HG02973 (cell line): ENCODE results near the gene TOR1B.
"Not testable (repeated sequence)": the region's sequence is repeated elsewhere in the genome, so short reads cannot be mapped to it uniquely, and the experiment has no call there.

Experiments
- ATAC-seq: cut with Tn5 transposase; IDR thresholded peaks from one replicate; pipeline ENCODE4 v1.9.1; 2021; ENCODE audit warnings: moderate library complexity; ENCODE audit not compliant: unreplicated experiment

TOR1B gene

DNA sequence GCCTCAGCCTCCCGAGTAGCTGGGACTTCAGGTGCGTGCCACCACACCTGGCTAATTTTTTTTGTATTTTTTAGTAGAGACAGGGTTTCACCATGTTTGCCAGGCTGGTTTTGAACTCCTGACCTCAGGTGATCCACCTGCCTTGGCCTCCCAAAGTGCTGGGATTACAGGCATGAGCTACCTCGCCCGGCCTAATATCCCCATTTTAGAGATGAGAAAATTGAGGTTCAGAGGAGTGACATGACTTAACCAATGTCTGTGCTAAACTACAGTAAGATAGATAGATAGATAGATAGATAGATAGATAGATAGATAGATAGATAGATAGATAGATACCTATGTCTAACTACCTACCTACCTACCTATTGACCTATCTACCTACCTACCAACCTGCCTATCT is 26.9 kb upstream of the TOR1B start:
- ATAC-seq, result not testable (repeated sequence)

DNA sequence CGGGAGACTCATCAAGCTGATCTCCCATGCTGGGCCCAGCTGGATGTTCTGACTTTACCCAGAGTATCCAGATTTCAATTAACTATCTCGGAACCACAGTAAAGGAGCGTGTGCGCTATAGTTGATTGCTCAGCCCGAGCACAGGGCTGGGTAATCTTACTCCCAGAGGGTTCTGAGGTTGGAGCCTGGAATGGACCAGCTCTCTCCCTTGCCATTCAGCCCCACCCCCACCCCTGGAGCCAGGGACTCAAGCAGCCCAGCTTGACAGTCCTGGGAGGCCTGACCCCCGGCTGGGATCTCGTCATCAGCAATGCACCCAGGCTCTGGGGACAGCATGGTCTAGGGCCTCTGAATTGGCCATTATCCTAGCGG is 26.4 kb upstream of the TOR1B start:
- ATAC-seq, result no peak

DNA sequence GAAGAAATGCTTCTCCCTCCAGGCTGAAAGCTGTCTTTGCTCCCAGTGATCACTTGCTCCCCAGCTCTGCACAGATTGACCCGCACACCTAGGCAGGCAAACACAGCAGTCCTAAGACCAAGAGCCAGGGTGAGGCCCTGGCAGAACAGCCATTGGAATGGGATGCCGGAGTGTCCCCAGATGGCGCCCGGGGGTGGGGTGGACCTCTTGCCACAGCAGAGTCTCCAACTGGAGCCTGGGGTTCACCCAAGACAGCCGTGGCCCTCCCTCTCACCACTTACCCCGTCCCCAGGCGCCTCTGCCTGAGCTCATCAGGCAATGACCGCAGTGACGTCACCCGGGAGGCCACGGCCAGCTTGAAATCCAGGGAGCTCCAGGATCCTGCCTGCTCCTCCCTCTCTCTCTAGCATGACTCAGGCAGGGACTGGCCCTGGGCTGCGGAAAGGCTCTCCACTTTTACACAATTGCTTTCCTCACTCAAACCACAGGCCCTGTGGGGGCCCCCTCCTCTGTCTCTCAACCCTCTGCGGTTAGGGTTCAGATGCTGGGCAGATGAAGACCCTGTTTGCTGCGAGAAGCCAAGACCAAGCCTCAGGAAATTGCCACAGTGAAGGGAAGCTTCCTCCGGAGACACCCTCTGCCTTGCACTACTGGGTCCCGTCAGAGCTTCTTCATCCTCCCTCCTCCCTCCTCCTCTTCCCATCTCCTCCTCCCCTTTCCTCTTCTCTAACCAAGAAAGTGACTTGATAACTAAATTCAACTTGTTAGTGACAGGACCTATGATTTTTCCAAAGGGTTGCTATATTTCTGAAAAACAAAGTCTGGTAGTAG is 25.8 kb upstream of the TOR1B start:
- ATAC-seq, result no peak

DNA sequence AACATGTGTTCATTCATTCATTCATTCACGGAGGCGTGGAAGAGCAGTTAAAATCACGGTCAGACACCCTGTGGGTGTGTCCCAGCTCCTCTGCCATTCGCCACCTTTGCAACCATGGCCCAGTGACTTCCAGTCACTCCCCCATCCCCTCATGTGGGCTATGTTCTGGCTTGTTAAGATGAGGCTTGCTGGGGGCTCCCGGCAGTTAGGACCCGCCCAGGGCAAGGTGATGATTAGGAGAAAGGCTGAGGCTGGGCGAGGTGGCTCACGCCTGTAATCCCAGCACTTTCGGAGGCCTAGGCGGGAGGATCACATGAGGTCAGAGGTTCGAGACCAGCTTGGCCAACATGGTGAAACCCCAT is 25.2 kb upstream of the TOR1B start:
- no peak for ATAC-seq

DNA sequence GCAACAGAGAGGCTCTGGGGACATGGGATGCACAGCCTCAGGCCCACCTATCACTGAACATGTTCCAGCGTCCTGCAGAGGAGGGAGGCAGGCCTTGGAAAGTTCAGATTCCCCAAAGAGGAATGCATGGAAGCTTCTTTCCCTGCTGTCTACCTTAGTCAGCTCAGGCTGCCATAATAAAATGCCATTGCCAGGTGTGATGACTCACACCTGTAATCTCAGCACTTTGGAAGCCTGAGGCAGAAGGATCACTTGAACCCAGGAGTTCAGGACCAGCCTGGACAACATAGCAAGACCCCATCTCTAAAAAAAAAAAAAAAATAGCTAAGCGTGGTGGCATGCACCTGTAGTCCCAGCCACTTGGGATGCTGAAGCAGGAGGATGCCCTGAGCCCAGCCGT is 24.5 kb upstream of the TOR1B start:
- no peak for ATAC-seq

DNA sequence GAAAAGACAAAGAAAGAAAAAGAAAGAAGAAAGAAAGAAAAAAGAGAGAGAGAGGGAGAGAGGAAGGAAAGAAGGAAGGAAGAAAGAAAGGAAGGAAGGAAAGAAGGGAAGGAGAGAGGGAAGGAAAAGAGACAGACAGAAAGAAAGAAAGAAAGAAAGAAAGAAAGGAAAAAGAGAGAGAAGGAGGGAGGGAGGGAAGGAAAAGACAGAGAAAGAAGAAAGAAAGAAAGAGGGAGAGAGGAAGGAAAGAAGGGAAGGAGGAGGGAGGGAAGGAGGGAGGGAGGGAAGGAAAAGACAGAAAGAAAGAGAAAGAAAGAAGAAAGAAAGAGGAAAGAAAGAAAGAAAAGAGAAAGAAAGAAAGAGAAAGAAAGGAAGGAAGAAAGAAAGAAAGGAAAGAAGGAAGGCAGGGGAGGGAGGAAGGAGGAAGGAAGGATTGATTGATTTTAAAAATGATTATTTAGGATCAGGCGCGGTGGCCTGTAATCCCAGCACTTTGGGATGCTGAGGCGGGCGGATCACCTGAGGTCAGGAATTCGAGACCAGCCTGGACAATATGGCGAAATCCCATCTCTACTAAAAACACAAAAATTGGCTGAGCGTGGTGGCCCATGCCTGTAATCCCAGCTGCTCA is 23.3 kb upstream of the TOR1B start:
- ATAC-seq, result no peak

DNA sequence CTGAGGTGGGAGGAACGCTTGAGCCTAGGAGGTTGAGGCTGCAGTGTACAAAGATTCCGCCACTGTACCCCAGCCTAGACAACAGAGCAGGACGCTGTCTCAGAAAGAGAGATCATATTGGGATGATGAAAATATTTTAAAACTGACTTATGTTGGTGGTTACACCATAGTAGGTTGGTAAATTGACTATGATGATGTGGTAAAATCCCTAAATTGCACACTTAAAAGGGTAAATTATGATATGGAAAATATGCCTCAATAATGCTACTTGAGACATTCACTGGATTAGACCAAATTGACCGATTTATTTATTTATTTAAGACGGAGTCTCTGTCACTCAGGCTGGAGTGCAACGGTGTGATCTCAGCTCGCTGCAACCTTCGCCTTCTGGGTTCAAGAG is 21.9 kb upstream of the TOR1B start:
- no peak for ATAC-seq

DNA sequence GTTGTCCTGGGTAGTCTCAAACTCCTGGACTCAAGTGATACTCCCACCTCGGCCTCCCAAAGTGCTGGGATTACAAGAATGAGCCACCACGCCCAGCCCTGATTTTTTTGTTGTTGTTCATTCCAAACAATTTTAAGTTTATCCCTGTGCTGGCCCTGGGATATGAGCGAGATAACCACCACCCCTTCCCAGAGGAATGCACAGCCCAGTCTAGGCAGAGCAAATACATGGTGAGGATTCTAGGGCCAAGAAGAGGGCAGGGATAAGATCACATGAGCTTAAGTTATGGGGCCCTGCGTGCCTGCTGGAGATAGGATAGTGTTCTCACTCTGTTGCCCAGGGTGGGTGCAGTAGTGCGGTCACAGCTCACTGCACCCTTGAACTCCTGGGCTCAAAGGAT is 21.0 kb upstream of the TOR1B start:
- ATAC-seq, result no peak

DNA sequence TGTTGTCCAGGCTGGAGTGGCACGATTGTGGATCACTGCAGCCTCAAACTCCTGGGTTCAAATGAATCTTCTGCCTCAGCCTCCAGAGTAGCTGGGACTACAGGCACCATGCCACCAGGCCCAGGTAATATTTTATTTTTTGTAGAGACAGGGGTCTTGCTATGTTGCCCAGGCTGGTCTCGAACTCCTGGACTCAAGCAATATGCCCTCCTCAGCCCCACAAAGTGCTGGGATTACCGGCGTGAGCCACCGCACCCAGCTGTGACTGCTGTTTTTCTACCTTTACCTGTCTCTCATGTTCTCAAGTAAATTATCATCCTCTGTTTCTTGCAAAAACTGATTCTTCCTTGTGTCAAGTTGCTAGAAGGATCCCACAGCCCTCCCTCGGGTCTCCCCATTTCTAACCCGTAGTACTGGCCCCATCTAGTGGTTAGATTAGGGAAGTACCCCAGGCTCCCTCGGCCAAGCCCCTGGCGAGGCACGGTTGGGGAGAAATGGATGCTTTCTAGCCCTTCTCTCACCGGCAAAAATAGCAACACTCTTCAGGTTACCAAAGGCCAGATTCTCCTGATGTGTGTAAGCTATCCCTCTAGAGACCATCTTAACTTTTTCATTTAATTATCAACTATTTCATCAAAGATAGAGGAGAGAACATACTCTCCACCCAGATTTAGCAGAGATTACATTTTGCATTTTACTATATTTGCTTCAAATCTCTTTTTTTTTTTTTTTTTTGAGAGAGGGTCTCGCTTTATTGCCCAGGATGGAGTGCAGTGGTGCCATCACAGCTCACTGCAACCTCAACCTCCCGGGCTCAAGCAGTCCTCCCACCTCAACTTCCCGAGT is 19.2 kb upstream of the TOR1B start:
- ATAC-seq, result no peak

DNA sequence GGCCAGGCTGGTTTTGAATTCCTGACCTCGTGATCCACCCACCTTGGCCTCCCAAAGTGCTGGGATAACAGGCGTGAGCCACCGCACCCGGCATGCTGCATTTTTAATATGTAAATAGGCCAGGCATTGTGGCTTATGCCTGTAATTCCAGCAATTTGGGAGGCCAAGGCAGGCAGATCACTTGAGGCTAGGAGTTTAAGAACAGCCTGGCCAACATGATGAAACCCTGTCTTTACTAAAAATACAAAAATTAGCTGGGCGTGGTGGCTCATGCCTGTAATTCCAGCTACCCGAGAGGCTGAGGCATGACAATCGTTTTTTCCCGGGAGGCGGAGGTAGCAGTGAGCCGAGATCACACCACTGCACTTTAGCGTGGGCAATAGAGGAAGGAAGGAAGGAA is 18.0 kb upstream of the TOR1B start:
- not testable (repeated sequence) for ATAC-seq

DNA sequence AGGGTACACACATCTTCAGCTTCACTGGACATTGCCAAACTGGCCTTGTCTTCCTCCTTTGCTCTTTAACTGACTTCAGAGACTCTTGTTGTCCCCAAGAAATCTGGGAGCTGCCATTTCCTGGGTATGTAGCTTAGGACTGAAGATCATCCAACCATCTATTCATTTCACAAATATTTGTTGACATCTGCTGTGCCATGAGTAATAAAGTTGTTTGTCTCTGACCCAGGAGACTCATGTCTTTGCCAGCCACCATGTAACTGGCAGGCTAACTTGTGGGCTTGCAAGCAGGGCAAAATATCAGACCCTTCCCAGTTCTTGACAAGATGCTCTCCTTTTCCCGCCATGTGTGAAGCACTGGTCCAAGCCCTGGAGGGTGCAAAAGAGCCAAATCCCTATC is 17.1 kb upstream of the TOR1B start:
- ATAC-seq, result no peak

DNA sequence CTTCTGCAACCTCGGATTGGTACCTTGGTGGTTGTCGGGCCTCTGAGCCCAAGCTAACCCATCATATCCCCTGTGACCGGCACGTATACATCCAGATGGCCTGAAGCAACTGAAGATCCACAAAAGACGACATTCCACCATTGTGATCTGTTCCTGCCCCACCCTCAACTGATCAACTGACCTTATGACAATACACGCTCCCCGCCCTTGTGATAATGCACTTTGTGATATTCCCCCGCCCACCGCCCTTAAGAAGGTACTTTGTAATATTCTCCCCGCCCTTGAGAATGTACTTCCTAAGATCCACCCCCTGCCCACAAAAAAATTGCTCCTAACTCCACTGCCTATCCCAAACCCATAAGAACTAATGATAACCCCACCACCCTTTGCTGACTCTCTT is 16.5 kb upstream of the TOR1B start:
- ATAC-seq, result no peak

DNA sequence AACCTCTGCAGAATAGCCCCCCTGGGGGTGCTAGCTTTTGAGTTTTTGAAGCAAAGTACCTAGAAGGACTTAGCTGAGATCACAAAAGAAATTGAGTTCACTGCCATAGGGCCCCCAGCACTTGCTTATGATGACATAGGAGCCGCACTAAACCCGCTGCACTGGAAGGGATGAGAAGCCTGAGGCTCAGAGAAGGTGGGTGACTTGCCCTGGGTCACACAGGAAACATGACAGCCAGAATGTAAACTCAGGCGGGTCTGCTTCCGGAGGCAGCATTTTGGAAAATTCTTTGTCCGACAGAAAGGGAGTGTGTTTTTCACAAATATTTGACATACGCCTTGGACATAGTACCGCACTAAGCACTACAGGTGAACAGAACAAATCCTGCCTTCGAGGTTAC is 8.4 kb upstream of the TOR1B start:
- ATAC-seq, result no peak

DNA sequence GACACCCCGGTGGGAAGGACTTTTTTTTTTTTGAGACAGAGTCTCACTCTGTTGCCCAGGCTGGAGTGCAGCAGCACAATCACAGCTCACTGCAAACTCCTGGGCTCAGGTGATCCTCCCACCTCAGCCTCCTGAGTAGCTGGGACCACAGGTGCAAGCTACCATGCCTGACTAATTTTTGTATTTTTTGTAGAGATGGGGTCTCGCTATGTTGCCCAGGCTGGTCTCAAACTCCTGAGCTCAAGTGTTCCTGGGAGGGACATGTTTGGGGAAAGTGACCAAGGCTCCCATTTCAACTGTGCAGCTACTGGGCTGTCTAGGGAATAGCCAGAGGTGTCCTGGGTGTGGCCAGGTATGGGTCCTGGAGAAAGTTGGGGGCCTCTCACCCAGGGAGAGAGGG is 7.0 kb upstream of the TOR1B start:
- not testable (repeated sequence) for ATAC-seq

DNA sequence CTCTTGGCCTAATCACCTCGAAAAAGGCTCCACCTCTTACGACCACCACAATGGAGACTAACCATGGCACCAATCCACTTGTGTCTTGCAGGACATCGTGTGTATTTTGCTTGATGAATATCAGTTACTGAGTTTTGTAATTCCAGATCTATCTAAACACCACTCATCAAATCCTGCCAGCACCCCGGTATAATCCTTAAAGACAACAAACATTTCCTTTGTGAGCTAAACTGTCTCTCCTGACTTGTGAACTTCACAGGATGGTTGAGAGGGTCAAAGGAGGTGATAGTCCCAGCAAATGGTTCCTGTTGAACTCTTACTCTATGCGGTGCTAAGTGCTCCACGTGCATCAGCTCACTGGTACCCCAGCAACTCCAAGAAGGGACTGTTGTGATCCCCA is 4.0 kb upstream of the TOR1B start:
- ATAC-seq, result no peak

DNA sequence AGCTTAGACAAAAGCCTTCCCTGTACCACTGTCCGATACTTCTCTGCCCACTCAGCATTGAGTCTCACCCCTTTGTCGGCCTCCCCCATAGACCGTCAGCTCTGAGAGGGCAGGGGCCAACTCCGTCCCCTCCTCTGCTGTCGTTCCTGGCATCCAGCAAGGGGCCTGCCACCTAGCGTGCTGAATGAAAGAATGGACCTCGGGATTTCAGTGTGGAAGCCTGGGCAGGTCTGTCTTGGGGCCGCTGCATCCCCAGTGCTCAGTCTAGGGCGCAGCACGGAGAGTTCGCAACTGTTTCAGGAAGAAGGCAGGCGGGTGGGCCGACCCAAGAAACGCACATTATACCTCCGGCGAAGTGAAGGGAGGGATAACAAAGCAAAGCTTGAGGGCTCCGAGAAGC is 1.5 kb upstream of the TOR1B start:
- ATAC-seq, result no peak

DNA sequence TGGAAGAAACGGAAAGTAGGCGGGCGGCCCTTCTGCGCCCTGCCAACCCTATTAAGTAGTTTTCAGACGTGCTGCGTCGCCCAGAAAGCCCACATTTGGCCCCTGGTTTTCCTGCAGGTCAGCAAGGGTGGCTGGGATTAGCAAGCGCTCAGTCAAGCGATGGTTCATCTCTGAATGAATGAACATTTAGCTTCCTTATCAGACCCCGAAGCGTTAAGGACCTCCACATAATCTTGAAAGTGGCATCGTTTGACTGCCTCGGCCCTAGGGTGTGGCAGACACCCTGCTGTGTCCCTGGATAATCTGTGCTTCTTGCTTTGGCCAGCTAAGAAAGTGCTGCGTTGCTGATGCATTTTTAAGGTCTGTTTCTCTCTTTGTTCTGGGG is 684 bp downstream of the TOR1B start:
- peak; percentile 7 for ATAC-seq

DNA sequence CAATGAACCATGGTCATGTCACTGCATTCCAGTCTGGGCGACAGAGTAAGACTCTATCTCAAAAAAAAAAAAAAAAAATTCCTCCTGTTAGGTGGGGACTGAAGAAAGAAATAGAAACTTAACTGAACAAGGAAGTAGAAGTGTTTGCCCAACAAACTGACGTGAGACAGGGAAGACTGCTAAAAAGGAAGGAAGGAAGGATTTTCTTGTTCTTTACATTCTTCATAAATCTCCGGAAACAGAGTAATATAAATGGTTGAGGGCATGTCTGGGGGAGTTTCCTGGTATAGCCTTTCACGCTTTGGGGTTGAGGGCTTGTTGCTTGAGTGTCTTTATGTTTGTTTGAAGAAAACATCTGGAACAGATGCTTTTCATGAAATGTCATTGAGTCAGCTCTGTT is 3.1 kb downstream of the TOR1B start:
- no peak for ATAC-seq

DNA sequence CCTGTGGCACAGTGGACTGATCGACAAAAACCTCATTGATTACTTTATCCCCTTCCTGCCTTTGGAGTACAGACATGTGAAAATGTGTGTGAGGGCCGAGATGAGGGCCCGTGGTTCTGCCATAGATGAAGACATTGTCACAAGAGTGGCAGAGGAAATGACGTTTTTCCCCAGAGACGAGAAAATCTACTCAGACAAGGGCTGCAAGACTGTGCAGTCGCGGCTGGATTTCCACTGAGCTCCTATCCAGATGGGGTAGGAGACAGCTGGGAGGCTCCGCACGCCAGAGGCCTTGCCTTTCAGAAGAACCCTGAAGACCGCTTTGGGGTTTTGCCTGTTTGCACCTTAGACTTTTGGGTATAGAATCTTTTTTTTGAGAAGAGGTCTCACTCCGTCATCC is 6.4 kb downstream of the TOR1B start:
- no peak for ATAC-seq

DNA sequence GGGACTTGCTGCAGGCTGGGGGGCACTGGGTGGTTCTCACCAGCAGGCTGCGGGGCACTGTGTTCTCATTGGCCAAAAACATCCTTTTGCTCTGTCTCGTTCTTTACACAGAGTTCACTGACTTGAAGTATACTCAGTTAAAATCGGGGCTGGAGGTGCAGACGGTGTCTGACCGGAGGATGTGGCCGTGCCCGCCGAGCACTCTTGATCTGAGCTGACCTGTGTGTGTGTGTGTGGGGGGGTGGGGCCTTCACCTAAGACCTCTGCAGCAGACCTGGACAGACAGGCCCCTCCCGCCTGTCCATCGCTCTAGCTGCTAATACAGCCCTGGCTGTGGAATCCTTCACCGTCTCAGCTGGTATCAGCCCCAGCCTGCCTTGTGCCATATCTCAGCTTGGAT is 7.1 kb downstream of the TOR1B start:
- no peak for ATAC-seq

DNA sequence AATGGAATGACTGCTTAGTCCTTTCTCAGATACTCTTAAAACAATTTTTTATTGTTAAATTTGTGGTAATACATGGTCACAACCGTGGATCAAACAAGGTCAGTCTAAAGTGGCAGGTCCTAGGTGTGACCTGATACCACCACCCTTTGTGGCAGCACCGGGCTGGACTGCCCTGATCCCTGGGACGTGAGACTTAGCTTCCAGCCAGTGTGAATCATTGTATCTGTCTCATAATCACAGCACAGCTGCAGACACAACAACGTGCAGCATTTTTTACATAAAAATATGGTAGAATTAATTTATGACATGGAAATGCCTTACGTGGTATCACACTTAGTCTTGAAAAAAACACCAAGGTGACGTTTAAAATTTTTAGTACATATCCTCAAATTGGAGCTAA is 7.8 kb downstream of the TOR1B start:
- ATAC-seq, result no peak

DNA sequence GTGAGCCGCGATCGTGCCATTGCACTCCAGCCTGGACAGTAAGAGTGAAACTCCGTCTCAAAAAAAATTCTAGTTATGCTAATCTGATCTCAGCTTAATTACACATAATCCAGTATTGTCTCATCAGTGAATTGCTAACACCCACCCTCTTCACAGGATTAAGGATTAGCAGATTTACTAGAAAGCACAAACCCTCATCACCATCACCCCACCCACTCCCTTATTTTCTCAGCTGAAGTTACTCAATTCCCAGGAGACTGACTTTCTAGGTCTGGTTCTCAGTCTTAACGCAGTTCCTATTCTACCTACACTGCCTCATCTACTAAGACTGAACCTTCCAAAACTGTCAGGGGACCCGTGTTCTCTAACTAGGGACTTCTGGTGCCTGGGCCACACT is 9.0 kb downstream of the TOR1B start:
- ATAC-seq, result no peak
